Stimulated activated CD4-positive, alpha-beta T cell treated with anti-CD3 and anti-CD28 coated beads, Interleukin-2, amount 100 ng/mL, for 4 hours (primary cell): ENCODE measurements around the gene RIPOR3.
"Not testable (repeated sequence)": the region's sequence is repeated elsewhere in the genome, so short reads cannot be mapped to it uniquely, and the experiment has no call there.

ENCODE experiments used
- DNase-seq: peaks from one replicate; pipeline ENCODE4 v3.0.0-alpha.2; 2020; ENCODE audit warnings: low read depth

The RIPOR3 gene

GRCh38 chr20:50655311-50655880 lies 35.9 kb downstream of the RIPOR3 start:
- no peak for DNase-seq

GRCh38 chr20:50654904-50655303 lies 36.4 kb downstream of the RIPOR3 start:
- no peak for DNase-seq

GRCh38 chr20:50652702-50653294 lies 38.5 kb downstream of the RIPOR3 start:
- DNase-seq, result no peak

- DNase-seq, result no peak
Observed at GRCh38 chr20:50651676-50652075, 39.7 kb downstream of the RIPOR3 start.

GRCh38 chr20:50649590-50649989 lies 41.8 kb downstream of the RIPOR3 start:
- DNase-seq, result no peak

GRCh38 chr20:50648651-50649050 lies 42.7 kb downstream of the RIPOR3 start:
- no peak for DNase-seq

- DNase-seq, result no peak
Observed at GRCh38 chr20:50646483-50646996, 44.8 kb downstream of the RIPOR3 start.

- DNase-seq, result no peak
Observed at GRCh38 chr20:50645253-50646068, 45.9 kb downstream of the RIPOR3 start.

GRCh38 chr20:50642288-50642803 lies 49.0 kb downstream of the RIPOR3 start:
- no peak for DNase-seq

GRCh38 chr20:50641625-50642287 lies 49.6 kb downstream of the RIPOR3 start:
- not testable (repeated sequence) for DNase-seq

- not testable (repeated sequence) for DNase-seq
Observed at GRCh38 chr20:50639971-50640711, 51.2 kb downstream of the RIPOR3 start.

- DNase-seq, result not testable (repeated sequence)
Observed at GRCh38 chr20:50638015-50638847, 53.1 kb downstream of the RIPOR3 start.

GRCh38 chr20:50636601-50637540 lies 54.5 kb downstream of the RIPOR3 start:
- no peak for DNase-seq

- peak; percentile 17 for DNase-seq
Observed at GRCh38 chr20:50635676-50636600, 55.4 kb downstream of the RIPOR3 start.

GRCh38 chr20:50635014-50635557 lies 56.3 kb downstream of the RIPOR3 start:
- no peak for DNase-seq

- DNase-seq, result no peak
Observed at GRCh38 chr20:50634191-50634590, 57.2 kb downstream of the RIPOR3 start.

- DNase-seq, result no peak
Observed at GRCh38 chr20:50633361-50633760, 58.0 kb downstream of the RIPOR3 start.

- DNase-seq, result no peak
Observed at GRCh38 chr20:50632701-50633100, 58.6 kb downstream of the RIPOR3 start.
